ENCODE results near the gene ITGB6. TPM values are rescaled to one million over a fixed set of nuclear protein-coding genes. Genes with fewer than 3 reads are reported as not detected.
A peak's percentile ranks its signal among the peaks of the same experiment; 100 is the strongest.

The ITGB6 gene
- total and polyA plus RNA-seq, 4 experiments from 2014 or later: not detected

DNA sequence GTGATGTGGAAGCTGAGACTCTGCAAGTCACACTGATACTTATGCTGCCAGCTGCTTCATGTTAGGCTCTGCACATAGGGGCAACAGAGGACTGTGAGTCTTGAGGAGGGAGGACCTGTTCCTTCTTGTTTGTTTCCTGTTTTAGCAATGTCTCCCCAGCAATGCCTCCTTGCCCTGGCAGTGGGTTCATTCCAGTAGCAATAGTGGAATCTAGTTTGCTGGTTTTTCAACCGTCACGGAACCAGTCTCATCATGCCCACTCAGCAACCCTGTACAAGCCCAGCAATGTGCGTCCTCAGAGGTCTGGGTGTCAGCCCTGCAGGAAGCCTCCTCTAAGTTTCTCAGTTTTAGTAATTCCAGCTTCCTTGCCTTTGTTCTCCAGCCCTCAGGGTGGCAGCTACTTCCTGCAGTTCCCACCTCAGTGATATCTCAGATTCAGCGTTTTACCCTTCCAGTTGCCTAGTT lies 20.5 kb upstream of the ITGB6 start:
- no peaks in the 10 kb centered on the region for H3K36me3 ChIP-seq (ENCODE audit: insufficient read depth, low read length)
- no peak overlapping the region for H3K27ac ChIP-seq (ENCODE audit: low read depth, low read length)
- Mint-ChIP-seq H3K9me3 (no peaks in the 10 kb centered on the region), H3K27me3 (peaks cover 0 to 5% of the 10 kb centered on the region in 2 donors), H3K4me1 (peaks cover 32 to 38% (median 35%) of the 10 kb centered on the region in 4 donors), H3K27ac (peak overlapping the region in 2 of 7 donors; percentile 6 to 42), H3K36me3 (no peaks in the 10 kb centered on the region), H3K4me3 (peak overlapping the region in 3 of 8 donors; percentile 4 to 21 (median 5))
- H3K4me3 ChIP-seq (ENCODE audit: low read length in 2 of 2): no peak overlapping the region
- no peak for DNase-seq
- no peaks in the 10 kb centered on the region for H3K9me3 ChIP-seq (ENCODE audit: control insufficient read depth in 1 of 2, low read length in 2 of 2)
- ChIA-PET CTCF (ENCODE audit: partially characterized antibody) (interaction anchor here (1.0 to 2.1 kb wide), 7 partner anchors 9 to 773 kb away, joined by 3 to 8 read pairs (median 4); no protein-coding TSS in a partner anchor), POLR2A (ENCODE audit: partially characterized antibody) (no interaction called here)
- H3K4me1 ChIP-seq (ENCODE audit: insufficient read depth, low read length): peaks cover 28% of the 10 kb centered on the region
- H3K27me3 ChIP-seq (ENCODE audit: insufficient read depth, low read length): no peaks in the 10 kb centered on the region
- intact Hi-C loops (cut with micrococcal nuclease): no loop called here

DNA sequence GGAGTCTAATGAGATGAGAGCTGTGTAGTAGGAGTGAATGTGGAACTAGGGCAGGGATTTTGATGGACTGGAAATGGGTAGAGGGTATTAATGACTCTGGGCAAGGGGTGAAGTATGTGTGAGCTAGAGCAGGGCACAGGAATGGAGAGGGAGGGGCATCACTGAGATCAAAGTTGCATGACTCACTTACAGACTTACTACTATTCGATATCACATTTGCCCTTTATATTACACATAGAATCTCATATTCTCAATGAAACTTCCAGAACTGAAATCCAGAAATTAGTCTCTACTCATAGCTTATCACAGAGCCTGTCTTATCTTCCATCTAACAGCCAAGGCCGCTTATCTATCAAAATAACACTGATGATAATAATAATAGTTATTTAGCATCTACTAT lies 20.0 kb upstream of the ITGB6 start:
- no peaks in the 10 kb centered on the region for H3K9me3 Mint-ChIP-seq
- H3K9me3 ChIP-seq (ENCODE audit: control insufficient read depth in 1 of 2, low read length in 2 of 2): no peaks in the 10 kb centered on the region
- H3K27me3 Mint-ChIP-seq: peaks cover 1 to 7% of the 10 kb centered on the region in 2 donors
- intact Hi-C loops (cut with micrococcal nuclease): no loop called here
- no peaks in the 10 kb centered on the region for H3K36me3 ChIP-seq (ENCODE audit: insufficient read depth, low read length)
- H3K4me1 ChIP-seq (ENCODE audit: insufficient read depth, low read length): peaks cover 28% of the 10 kb centered on the region
- H3K4me3 Mint-ChIP-seq: no peak overlapping the region
- no peak overlapping the region for H3K4me3 ChIP-seq (ENCODE audit: low read length in 2 of 2)
- CTCF ChIA-PET (ENCODE audit: partially characterized antibody): interaction anchor here (1.0 to 2.1 kb wide), 8 partner anchors 8 to 773 kb away, joined by 3 to 8 read pairs (median 4); no protein-coding TSS in a partner anchor
- no peak for DNase-seq
- peaks cover 32 to 37% (median 32%) of the 10 kb centered on the region in 4 donors for H3K4me1 Mint-ChIP-seq
- H3K27ac ChIP-seq (ENCODE audit: low read depth, low read length): no peak overlapping the region
- no peaks in the 10 kb centered on the region for H3K27me3 ChIP-seq (ENCODE audit: insufficient read depth, low read length)
- POLR2A ChIA-PET (ENCODE audit: partially characterized antibody): no interaction called here
- no peak overlapping the region for H3K27ac Mint-ChIP-seq
- no peaks in the 10 kb centered on the region for H3K36me3 Mint-ChIP-seq

DNA sequence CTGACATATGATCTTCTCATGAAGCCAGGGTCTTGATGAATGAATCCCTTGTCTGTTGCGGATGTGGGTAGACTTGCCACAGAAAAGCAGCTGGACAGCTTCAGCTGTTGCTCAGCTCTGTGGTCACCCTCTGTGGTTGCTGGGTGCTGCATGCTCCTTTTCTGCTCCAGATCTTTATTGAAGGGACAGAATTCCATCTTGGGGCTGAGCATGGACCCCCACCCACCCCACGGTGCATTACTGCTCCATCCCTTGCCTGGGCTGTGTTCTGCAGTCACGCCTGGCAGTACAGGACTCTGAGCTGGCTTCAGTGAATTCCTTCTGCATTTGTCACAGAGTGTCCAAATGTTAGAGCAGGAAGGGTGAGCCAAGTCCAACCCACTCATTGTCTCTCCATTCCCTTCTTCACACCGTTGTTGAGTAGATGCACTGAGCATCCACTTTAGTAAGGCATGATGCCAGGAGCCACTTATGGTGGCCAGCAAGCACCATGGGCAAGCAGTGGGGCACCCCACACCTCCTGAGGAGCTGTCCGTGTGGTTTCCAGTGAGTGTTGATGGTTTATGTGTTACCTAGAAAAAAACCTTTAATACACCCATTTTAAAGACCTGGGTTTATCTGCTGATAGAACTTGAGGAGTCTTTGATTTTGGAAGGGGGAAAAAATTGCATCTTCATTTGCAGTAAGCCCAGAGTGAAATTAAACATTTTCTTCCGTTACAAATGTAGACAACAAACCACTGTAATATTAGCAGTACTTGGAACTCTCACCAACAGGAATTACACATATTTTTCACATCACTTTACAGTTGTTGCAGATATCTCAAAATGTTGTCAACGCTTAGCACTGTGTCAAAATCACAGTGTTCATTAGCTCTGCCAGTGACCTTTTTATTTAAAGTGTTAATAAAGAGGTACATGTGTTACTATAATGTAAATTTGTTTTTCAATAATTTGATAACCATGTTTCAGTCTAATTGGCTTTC lies 14.7 kb upstream of the ITGB6 start:
- no peaks in the 10 kb centered on the region for H3K9me3 ChIP-seq (ENCODE audit: control insufficient read depth in 1 of 2, low read length in 2 of 2)
- POLR2A ChIA-PET (ENCODE audit: partially characterized antibody): no interaction called here
- H3K27ac ChIP-seq (ENCODE audit: low read depth, low read length): no peak overlapping the region
- H3K4me3 Mint-ChIP-seq: no peak overlapping the region
- peaks cover 4 to 14% of the 10 kb centered on the region in 2 donors for H3K27me3 Mint-ChIP-seq
- CTCF ChIA-PET (ENCODE audit: partially characterized antibody): interaction anchor here (2.3 kb wide), 1 partner anchor 105 kb away, joined by 6 read pairs; no protein-coding TSS in a partner anchor
- H3K27ac Mint-ChIP-seq: no peak overlapping the region
- DNase-seq: no peak
- H3K4me1 ChIP-seq (ENCODE audit: insufficient read depth, low read length): no peaks in the 10 kb centered on the region
- no peaks in the 10 kb centered on the region for H3K27me3 ChIP-seq (ENCODE audit: insufficient read depth, low read length)
- no peaks in the 10 kb centered on the region for H3K36me3 ChIP-seq (ENCODE audit: insufficient read depth, low read length)
- H3K4me1 Mint-ChIP-seq: peaks cover 5 to 8% (median 6%) of the 10 kb centered on the region in 4 donors
- intact Hi-C loops (cut with micrococcal nuclease): no loop called here
- H3K9me3 Mint-ChIP-seq: no peaks in the 10 kb centered on the region
- H3K36me3 Mint-ChIP-seq: no peaks in the 10 kb centered on the region
- H3K4me3 ChIP-seq (ENCODE audit: low read length in 2 of 2): no peak overlapping the region

DNA sequence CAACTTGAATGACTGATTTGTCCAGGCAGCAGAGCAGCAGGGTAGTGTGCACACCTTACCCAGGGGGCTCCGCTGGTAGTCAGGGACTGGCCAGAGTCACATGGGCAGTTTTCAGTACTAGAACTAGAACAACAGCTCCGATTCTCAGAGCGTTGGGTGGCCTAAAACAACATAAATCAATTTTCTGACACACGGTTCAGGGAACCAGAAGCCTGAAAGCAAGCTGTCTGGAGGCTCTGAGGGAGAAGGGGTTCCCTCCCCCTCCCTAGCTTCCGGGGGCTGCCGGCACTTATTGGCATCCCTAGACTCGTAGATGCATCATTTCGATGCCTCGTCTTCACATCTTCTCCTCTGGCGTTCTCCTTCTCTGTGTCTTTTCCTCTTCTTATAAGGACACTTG lies 13.4 kb upstream of the ITGB6 start:
- Mint-ChIP-seq H3K4me3 (no peak overlapping the region), H3K27ac (no peak overlapping the region), H3K36me3 (no peaks in the 10 kb centered on the region), H3K27me3 (peaks cover 4 to 14% of the 10 kb centered on the region in 2 donors), H3K9me3 (no peaks in the 10 kb centered on the region), H3K4me1 (peaks cover 3 to 8% (median 5%) of the 10 kb centered on the region in 4 donors)
- Histone ChIP-seq H3K36me3 (ENCODE audit: insufficient read depth, low read length) (no peaks in the 10 kb centered on the region), H3K27me3 (ENCODE audit: insufficient read depth, low read length) (no peaks in the 10 kb centered on the region), H3K4me1 (ENCODE audit: insufficient read depth, low read length) (no peaks in the 10 kb centered on the region), H3K4me3 (ENCODE audit: low read length in 2 of 2) (no peak overlapping the region), H3K9me3 (ENCODE audit: control insufficient read depth in 1 of 2, low read length in 2 of 2) (no peaks in the 10 kb centered on the region), H3K27ac (ENCODE audit: low read depth, low read length) (no peak overlapping the region)
- ChIA-PET CTCF (ENCODE audit: partially characterized antibody) (interaction anchor here (2.3 kb wide), 1 partner anchor 104 kb away, joined by 6 read pairs; no protein-coding TSS in a partner anchor), POLR2A (ENCODE audit: partially characterized antibody) (no interaction called here)
- intact Hi-C loops (cut with micrococcal nuclease): no loop called here
- no peak for DNase-seq

DNA sequence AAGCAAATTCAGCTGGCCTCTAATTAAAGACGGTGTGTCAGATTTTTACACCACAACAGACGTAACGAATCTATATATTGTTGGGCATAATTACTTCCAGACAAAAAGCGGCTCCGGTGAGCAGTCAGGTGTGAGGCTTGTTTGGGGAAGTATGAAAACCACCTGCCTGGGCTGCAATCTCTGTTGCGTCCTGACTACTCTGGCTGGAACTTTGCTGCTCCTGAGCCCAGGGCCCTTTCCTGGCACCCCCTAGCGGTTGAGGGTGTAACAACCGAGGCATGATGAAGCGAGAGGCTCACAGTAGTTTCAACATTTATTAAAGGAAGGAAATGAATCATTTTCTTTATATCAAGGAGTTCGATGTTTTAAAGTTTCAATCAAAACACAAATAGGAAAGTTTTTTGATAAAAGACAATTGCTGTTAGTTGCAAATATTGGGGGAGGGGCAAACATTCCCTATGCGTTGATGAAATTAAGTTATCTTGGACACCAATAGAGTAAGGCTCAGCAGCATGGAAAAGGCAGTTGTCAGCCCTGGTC lies 10.6 kb upstream of the ITGB6 start:
- no peaks in the 10 kb centered on the region for H3K27me3 ChIP-seq (ENCODE audit: insufficient read depth, low read length)
- Mint-ChIP-seq H3K4me1 (peaks cover 7 to 15% (median 13%) of the 10 kb centered on the region in 4 donors), H3K27ac (peak overlapping the region in 1 of 7 donors; percentile 71), H3K36me3 (no peaks in the 10 kb centered on the region), H3K4me3 (no peak overlapping the region), H3K27me3 (peaks cover 4 to 10% of the 10 kb centered on the region in 2 donors), H3K9me3 (peaks cover 0 to 2% (median 0%) of the 10 kb centered on the region in 8 donors)
- H3K27ac ChIP-seq (ENCODE audit: low read depth, low read length): no peak overlapping the region
- DNase-seq: peak; percentile 41 to 61 (median 55)
- H3K4me1 ChIP-seq (ENCODE audit: insufficient read depth, low read length): no peaks in the 10 kb centered on the region
- no peaks in the 10 kb centered on the region for H3K36me3 ChIP-seq (ENCODE audit: insufficient read depth, low read length)
- H3K9me3 ChIP-seq (ENCODE audit: control insufficient read depth in 1 of 2, low read length in 2 of 2): no peaks in the 10 kb centered on the region
- ChIA-PET CTCF (ENCODE audit: partially characterized antibody) (interaction anchor here (0.7 to 5.0 kb wide), 17 partner anchors 9 to 783 kb away, joined by 3 to 64 read pairs (median 5); partner anchors contain the start of gene ITGB6), POLR2A (ENCODE audit: partially characterized antibody) (interaction anchor here (1.6 kb wide), 1 partner anchor 100 kb away, joined by 4 read pairs; no protein-coding TSS in a partner anchor)
- H3K4me3 ChIP-seq (ENCODE audit: low read length in 2 of 2): no peak overlapping the region
- intact Hi-C loops (cut with micrococcal nuclease): loop anchor here (2.0 kb wide), 1 partner anchor 1310 kb away; no protein-coding TSS in a partner anchor

DNA sequence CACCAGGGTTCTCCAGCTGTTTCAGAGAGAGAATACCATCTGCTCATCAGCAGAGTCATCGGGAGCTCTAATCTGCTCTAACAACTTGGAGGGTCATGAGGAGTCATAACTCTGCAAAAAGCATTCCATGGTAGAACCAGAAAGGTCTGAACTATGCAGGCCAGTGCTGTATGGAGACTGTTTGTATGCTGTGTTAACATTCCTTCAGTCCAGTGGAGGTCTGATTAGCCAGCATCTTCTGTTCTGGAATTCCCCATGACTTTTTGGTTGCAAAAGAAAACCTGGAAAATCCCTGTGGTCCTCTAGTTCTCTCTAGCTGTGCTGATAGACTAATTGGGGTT lies 9.4 kb upstream of the ITGB6 start:
- H3K4me1 ChIP-seq (ENCODE audit: insufficient read depth, low read length): no peaks in the 10 kb centered on the region
- H3K36me3 ChIP-seq (ENCODE audit: insufficient read depth, low read length): no peaks in the 10 kb centered on the region
- ChIA-PET CTCF (ENCODE audit: partially characterized antibody) (interaction anchor here (0.8 to 5.0 kb wide), 14 partner anchors 9 to 787 kb away, joined by 3 to 64 read pairs (median 5); partner anchors contain the start of gene ITGB6), POLR2A (ENCODE audit: partially characterized antibody) (interaction anchor here (1.6 kb wide), 1 partner anchor 99 kb away, joined by 4 read pairs; no protein-coding TSS in a partner anchor)
- no peaks in the 10 kb centered on the region for H3K9me3 ChIP-seq (ENCODE audit: control insufficient read depth in 1 of 2, low read length in 2 of 2)
- Mint-ChIP-seq H3K36me3 (no peaks in the 10 kb centered on the region), H3K4me3 (no peak overlapping the region), H3K27me3 (peaks cover 0 to 3% of the 10 kb centered on the region in 2 donors), H3K4me1 (peaks cover 7 to 15% (median 13%) of the 10 kb centered on the region in 4 donors), H3K9me3 (peaks cover 0 to 2% (median 0%) of the 10 kb centered on the region in 8 donors), H3K27ac (no peak overlapping the region)
- no peak overlapping the region for H3K4me3 ChIP-seq (ENCODE audit: low read length in 2 of 2)
- no peak overlapping the region for H3K27ac ChIP-seq (ENCODE audit: low read depth, low read length)
- DNase-seq: no peak
- intact Hi-C loops (cut with micrococcal nuclease): no loop called here
- H3K27me3 ChIP-seq (ENCODE audit: insufficient read depth, low read length): no peaks in the 10 kb centered on the region

All from CD4-positive, alpha-beta memory T cell (primary cell).